Measurements from ENCODE around the gene CFDP1.
"Not testable (repeated sequence)": the region's sequence is repeated elsewhere in the genome, so short reads cannot be mapped to it uniquely, and the experiment has no call there.

GRCh38 chr16:75456486-75456885 lies 23.2 kb upstream of the CFDP1 start:
- TF ChIP-seq CTCF (IDR thresholded peaks at IDR 0.05; ENCODE audit: borderline replicate concordance, extremely low read depth, low read length, poor library complexity, severe bottlenecking); EZH2 (IDR thresholded peaks at IDR 0.05; ENCODE audit: borderline replicate concordance, low read depth, low read length, severe bottlenecking): not testable (repeated sequence)
